Epithelial cell of esophagus (primary cell): ENCODE data around the gene ESPN.
"Not testable (repeated sequence)": the region's sequence is repeated elsewhere in the genome, so short reads cannot be mapped to it uniquely, and the experiment has no call there.

Experiments
- DNase-seq: peaks from one replicate; pipeline ENCODE4 v3.0.0; 2010; ENCODE audit warnings: low read depth
- H3K4me3 ChIP-seq: 2 replicates; pipeline ENCODE4 v1.5.1; 2011; ENCODE audit warnings: mild to moderate bottlenecking, low read length, control low read depth
- TF ChIP-seq, protein P1 (sequence below): IDR thresholded peaks from 2 replicates; pipeline ENCODE4 v1.5.1; 2011; ENCODE audit warnings: low read depth, mild to moderate bottlenecking, low read length, control low read depth, inconsistent platforms; ENCODE audit not compliant: insufficient read depth; ENCODE audit errors: missing control alignments

Gene ESPN

DNA sequence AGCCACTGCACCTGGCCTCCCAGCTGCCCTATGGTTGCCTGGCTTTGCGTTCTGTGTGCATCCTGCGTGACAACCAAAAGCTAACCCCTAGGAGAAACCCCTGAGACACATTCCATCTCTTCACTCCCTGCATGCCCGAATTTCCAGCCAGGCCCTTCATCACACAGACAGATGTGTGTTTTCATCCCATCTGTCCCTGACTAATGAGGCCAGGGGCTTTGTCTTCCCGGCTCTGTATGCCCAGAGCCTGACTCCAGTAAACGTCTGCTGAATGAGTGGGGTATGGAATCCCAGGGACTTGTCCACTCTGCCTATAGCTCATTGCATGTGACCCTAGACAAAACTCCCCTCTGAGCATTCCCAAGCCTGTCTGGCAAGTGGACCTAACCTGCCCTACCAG is 9.6 kb downstream of the ESPN start:
- H3K4me3 ChIP-seq: no peak overlapping the region
- DNase-seq: no peak
- TF ChIP-seq, protein P1, sequence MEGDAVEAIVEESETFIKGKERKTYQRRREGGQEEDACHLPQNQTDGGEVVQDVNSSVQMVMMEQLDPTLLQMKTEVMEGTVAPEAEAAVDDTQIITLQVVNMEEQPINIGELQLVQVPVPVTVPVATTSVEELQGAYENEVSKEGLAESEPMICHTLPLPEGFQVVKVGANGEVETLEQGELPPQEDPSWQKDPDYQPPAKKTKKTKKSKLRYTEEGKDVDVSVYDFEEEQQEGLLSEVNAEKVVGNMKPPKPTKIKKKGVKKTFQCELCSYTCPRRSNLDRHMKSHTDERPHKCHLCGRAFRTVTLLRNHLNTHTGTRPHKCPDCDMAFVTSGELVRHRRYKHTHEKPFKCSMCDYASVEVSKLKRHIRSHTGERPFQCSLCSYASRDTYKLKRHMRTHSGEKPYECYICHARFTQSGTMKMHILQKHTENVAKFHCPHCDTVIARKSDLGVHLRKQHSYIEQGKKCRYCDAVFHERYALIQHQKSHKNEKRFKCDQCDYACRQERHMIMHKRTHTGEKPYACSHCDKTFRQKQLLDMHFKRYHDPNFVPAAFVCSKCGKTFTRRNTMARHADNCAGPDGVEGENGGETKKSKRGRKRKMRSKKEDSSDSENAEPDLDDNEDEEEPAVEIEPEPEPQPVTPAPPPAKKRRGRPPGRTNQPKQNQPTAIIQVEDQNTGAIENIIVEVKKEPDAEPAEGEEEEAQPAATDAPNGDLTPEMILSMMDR: no peak

DNA sequence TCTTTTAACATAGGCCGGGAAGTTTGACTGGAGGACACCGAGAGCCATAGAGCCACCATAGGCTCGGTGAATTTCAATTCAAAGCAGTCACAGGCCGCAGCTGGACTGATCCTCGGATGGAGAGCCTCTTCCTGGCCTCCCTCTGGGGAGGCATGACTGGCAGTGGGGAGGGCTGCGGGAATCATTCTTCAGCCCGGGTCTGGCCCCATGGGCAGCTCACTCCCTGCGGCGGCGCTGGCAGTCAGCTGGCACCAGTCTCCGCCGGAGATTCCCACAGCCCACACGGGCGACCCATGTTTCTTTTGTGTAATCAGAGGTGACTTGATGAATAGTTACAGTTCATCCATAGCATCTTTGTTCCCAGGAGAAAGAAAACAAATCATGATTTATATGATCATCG is 10.6 kb downstream of the ESPN start:
- TF ChIP-seq, protein P1: no peak
- H3K4me3 ChIP-seq: no peak overlapping the region
- DNase-seq: no peak

DNA sequence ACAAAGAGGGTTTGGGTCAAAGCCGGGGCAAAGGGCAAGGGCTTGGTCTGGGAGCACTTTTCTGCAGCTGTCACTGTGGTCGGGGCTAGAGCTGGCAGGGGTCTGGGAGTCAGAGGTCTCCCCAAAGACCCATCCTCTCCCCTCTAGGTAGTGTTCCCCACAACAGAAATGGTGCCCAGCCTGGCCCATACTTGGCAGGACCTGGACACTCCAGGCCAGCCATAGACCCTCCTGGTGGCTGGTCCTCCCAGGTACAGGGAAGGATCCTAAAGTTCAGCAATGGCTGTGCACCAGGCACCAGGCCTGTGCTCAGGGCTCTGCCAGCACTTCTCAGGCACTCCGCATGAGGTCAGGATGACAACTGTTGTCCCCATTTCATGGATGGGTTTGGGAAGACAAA is 11.0 kb downstream of the ESPN start:
- H3K4me3 ChIP-seq: no peak overlapping the region
- TF ChIP-seq, protein P1: no peak
- DNase-seq: no peak

DNA sequence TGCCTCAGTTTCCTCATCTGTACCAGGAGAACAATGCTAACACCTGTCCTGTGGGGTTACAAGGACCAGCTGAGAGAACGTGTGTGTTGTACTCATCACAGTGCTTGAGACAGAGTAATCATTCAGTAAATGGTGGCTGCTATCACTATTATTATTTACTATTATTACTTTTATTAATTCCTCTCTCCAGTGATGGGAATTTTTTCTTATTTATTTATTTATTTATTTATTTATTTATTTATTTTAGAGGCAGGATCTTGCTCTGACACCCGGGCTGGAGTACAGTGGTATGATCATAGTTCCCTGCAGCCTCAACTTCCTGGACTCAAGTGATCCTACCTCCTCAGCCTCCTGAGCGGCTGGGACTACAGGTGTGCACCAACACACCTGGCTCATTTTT is 11.7 kb downstream of the ESPN start:
- not testable (repeated sequence) for DNase-seq

DNA sequence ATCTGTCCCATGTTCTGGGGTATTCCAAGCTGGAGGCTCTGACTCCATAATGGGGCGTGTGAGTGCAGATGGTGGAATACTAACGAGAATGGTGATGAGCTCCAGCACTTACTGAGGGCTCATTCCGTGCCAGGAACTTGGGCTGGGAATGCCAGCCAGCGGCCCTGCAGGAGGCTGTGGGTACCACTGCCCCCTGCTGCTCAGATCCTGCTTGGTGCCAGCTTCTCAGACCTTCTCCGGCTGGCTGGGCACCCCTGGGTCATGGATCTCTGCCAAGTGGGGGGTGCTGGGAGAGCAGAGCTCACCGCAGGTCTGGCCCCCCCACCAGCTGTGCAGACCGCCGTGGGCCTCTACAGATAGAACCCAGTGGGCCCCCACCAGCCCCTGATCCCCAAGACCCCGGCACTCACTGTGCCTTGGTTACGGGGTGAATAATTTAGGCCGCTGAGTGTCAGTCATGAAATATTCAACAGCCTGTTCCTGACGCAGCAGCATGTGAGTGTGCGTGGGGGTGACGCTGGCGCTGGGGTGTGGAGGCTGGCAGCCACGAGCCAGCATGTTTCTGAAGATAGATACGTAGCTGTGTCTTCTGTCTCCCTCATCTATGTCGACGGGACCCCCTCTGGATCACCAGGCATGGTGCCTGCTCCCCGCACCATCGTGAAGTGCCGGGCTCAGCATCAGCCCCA is 12.6 kb downstream of the ESPN start:
- TF ChIP-seq, protein P1: peak; percentile 39
- not testable (repeated sequence) for DNase-seq, H3K4me3 ChIP-seq

More for the DNA sequence above, 11.7 kb downstream of the ESPN start:
- not testable (repeated sequence) for H3K4me3 ChIP-seq

DNA sequence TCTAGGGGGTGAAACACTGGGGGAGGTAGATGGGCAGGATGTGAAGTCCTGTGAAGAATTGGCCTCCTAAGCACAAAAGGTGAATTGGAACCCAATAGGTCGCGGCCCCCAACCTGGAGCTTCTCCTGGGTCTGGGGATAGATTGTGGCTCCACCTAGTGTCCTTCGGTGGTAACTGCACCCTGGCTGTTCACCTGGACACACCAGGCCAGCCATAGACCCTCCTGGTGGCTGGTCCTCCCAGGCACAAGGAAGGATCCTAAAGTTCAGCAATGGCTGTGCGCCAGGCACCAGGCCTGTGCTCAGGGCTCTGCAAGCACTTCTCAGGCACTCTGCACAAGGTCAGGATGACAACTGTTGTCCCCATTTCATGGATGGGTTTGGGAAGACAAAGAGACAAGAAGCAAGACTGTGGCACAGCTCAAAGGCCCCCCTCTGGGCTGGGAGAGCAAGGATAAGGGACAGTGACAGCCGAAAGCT is 13.5 kb downstream of the ESPN start:
- DNase-seq: peak; percentile 71
- no peak overlapping the region for H3K4me3 ChIP-seq
- TF ChIP-seq, protein P1: peak; percentile 87

DNA sequence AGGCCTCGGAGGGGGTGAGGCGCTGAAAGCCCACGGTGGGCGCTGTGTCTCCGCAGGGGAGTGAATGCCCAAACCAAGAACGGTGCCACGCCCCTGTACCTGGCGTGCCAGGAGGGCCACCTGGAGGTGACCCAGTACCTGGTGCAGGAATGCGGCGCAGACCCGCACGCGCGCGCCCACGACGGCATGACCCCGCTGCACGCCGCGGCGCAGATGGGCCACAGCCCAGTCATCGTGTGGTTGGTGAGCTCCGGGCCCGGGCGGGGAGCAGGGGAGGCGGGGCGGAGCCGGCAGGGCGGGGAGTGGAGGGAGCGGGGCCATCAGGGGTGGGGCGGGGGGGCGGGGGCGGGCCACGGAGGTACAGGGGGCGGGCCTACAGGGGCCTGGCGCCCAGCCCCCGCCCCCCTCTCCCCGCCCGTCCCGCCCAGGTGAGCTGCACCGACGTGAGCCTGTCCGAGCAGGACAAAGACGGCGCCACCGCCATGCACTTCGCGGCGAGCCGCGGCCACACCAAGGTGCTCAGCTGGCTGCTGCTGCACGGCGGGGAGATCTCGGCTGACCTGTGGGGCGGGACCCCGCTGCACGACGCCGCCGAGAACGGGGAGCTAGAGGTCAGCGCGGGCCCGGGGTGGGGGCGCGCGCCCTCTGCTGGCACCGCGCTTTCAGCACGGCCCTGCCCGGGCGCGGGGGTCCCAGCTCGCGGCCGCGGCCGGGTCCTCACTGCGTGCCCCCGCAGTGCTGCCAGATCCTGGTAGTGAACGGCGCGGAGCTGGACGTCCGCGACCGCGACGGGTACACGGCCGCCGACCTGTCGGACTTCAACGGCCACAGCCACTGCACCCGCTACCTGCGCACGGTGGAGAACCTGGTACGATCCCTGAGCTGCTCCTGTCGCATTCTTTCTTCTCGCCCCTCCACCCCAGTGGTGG is 15.9 kb downstream of the ESPN start:
- TF ChIP-seq, protein P1: no peak
- peak; percentile 81 for DNase-seq
- no peak overlapping the region for H3K4me3 ChIP-seq
